ENCODE data around the gene CCDC152. TPM values are rescaled to one million over a fixed set of nuclear protein-coding genes. Genes with fewer than 3 reads are reported as not detected.

Gene CCDC152
- total RNA-seq, 2 donors from 2014 or later = 0.89 to 1.4 TPM

DNA sequence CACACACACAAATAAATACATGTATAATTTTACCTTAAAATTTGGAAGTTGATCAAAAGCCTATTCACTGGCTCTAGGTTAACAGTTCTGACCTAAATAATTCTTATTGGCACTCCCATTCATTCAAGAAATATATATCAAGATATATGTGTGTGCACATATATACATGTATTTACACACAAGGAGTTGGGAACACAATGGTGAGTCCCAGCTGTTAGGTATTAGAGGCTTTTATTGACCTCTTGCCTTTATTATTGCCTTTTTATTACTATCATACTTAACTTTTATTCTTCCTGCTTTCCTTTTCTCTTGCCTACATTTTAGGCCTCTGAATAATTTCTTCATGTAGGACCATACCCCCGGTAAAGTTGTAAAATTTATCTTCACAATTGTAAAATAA lies 25.0 kb downstream of the CCDC152 start:
- H3K9me3 ChIP-seq = peaks cover 0 to 14% of the 10 kb centered on the region in 2 donors
- H3K27me3 ChIP-seq = no peaks in the 10 kb centered on the region
- H3K4me3 ChIP-seq = no peak overlapping the region
- TF ChIP-seq, protein P1, sequence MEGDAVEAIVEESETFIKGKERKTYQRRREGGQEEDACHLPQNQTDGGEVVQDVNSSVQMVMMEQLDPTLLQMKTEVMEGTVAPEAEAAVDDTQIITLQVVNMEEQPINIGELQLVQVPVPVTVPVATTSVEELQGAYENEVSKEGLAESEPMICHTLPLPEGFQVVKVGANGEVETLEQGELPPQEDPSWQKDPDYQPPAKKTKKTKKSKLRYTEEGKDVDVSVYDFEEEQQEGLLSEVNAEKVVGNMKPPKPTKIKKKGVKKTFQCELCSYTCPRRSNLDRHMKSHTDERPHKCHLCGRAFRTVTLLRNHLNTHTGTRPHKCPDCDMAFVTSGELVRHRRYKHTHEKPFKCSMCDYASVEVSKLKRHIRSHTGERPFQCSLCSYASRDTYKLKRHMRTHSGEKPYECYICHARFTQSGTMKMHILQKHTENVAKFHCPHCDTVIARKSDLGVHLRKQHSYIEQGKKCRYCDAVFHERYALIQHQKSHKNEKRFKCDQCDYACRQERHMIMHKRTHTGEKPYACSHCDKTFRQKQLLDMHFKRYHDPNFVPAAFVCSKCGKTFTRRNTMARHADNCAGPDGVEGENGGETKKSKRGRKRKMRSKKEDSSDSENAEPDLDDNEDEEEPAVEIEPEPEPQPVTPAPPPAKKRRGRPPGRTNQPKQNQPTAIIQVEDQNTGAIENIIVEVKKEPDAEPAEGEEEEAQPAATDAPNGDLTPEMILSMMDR (IDR thresholded peaks at IDR 0.05) = no peak
- DNase-seq (ENCODE audit: low spot score) = no peak
- no peaks in the 10 kb centered on the region for H3K36me3 ChIP-seq
- no peaks in the 10 kb centered on the region for H3K4me1 ChIP-seq
- no peak overlapping the region for H3K27ac ChIP-seq

DNA sequence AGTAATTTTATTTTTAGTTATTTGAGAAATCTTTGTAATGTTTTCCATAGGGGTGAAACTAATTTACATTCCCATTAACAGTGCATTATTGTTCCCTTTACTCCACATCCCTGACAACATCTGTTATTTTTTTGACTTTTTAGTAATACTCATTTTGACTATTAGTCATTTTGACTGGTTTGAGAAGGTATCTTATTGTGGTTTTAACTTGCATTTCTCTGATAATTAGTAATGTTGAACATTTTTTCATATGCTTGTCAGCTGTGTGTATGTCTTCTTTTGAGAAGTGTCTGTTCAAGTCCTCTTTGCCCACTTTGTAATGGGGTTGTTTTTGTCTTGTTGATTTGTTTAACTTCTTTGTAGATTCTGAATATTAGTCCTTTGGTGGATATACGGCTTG lies 27.5 kb downstream of the CCDC152 start:
- TF ChIP-seq, protein P1 (IDR thresholded peaks at IDR 0.05) = no peak
- DNase-seq (ENCODE audit: low spot score) = no peak
- Histone ChIP-seq H3K36me3 (no peaks in the 10 kb centered on the region), H3K4me3 (no peak overlapping the region), H3K27me3 (no peaks in the 10 kb centered on the region), H3K4me1 (no peaks in the 10 kb centered on the region), H3K27ac (no peak overlapping the region), H3K9me3 (peaks cover 0 to 33% of the 10 kb centered on the region in 2 donors)

DNA sequence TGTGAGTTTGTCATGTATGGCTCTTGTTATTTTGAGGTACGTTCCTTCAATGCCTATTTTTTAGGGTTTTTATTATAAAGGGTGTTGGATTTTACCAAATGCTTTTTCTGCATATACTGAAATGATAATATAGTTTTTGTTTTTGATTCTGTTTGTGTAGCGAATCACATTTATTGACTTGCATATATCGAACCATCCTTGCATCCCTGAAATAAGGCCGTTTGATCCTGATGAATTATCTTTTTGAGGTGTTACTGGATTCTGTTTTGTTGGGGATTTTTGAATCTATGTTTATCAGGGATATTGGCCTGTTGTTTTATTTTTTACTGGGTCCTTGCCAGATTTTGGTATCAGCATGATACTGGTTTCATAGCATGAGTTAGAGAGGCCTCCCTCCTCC lies 29.1 kb downstream of the CCDC152 start:
- Histone ChIP-seq H3K27me3 (no peaks in the 10 kb centered on the region), H3K4me1 (no peaks in the 10 kb centered on the region), H3K4me3 (no peak overlapping the region), H3K9me3 (peaks cover 0 to 33% of the 10 kb centered on the region in 2 donors), H3K27ac (no peak overlapping the region), H3K36me3 (no peaks in the 10 kb centered on the region)
- DNase-seq (ENCODE audit: low spot score) = no peak
- TF ChIP-seq, protein P1 (IDR thresholded peaks at IDR 0.05) = no peak

DNA sequence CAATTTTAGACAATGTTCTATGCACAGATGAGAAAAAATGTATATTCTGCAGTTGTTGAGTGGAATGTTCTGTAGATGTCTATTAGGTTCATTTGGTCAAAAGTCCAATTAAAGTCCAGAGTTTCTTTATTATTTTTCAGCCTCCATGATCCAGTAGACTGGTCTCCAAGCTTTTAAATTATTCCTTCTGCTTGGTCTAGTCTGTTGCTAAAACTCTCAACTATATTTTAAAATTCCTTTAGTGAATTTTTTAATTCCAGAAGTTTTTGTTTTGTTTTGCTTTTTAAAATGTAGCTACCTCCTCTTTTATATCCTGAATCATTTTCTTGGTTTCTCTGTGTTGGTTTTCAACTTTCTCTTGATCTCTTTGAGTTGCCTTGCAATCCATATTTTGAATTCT lies 30.5 kb downstream of the CCDC152 start:
- Histone ChIP-seq H3K27ac (no peak overlapping the region), H3K36me3 (no peaks in the 10 kb centered on the region), H3K9me3 (peaks cover 0 to 33% of the 10 kb centered on the region in 2 donors), H3K27me3 (no peaks in the 10 kb centered on the region), H3K4me3 (no peak overlapping the region), H3K4me1 (no peaks in the 10 kb centered on the region)
- no peak for DNase-seq (ENCODE audit: low spot score)
- TF ChIP-seq, protein P1 (IDR thresholded peaks at IDR 0.05) = no peak

DNA sequence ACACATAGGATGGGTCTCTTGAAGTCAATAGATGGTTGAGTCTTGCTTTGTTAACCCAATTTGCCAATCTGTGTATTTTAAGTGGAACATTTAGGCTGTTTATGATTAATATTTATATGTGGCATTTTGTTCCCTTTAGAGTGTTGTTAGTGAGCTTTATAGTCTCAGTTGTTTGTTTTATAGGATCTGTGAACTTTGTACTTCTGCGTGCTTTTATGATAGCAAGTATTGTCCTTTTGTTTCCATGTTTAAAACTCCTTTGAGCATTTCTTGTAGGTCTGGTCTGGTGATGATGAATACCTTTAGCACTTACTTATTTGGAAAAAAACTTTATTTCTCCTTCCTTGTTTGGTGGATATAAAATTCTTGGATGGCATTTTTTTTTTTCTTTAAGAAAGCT lies 31.2 kb downstream of the CCDC152 start:
- H3K4me1 ChIP-seq = no peaks in the 10 kb centered on the region
- H3K36me3 ChIP-seq = no peaks in the 10 kb centered on the region
- H3K4me3 ChIP-seq = no peak overlapping the region
- peaks cover 0 to 33% of the 10 kb centered on the region in 2 donors for H3K9me3 ChIP-seq
- DNase-seq (ENCODE audit: low spot score) = no peak
- no peak overlapping the region for H3K27ac ChIP-seq
- TF ChIP-seq, protein P1 (IDR thresholded peaks at IDR 0.05) = no peak
- H3K27me3 ChIP-seq = no peaks in the 10 kb centered on the region

DNA sequence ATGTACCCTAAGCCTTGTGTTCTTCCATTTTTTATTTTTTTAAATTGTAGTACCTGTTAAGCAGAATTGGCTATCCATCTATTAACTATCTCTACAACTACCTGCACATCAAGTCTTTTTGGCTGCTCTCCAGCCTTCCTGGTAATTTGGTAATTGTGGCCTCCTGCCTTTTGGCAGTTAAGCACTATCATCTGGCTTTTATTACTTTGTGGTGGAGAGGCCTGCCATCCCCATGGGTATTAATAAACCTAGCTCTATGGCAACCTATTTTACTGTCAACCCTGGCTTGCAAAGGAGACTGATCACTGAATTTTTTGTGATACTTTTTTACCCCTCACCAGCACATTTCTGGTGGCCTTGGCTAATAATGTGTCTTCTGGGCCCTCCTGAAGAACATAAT lies 34.5 kb downstream of the CCDC152 start:
- H3K4me1 ChIP-seq = no peaks in the 10 kb centered on the region
- H3K9me3 ChIP-seq = peaks cover 0 to 23% of the 10 kb centered on the region in 2 donors
- H3K27me3 ChIP-seq = no peaks in the 10 kb centered on the region
- H3K4me3 ChIP-seq = no peak overlapping the region
- TF ChIP-seq, protein P1 (IDR thresholded peaks at IDR 0.05) = no peak
- no peak overlapping the region for H3K27ac ChIP-seq
- no peaks in the 10 kb centered on the region for H3K36me3 ChIP-seq
- DNase-seq (ENCODE audit: low spot score) = no peak
